Activated naive CD8-positive, alpha-beta T cell treated with anti-CD3 and anti-CD28 coated beads, Interleukin-2, amount 10 ng/mL, durations not matched to agents 7 days and 5 days (primary cell): ENCODE data around the gene VAMP8. TPM values are rescaled to one million over a fixed set of nuclear protein-coding genes. Genes with fewer than 3 reads are reported as not detected.
"Not testable (repeated sequence)": the region's sequence is repeated elsewhere in the genome, so short reads cannot be mapped to it uniquely, and the experiment has no call there.

ENCODE experiments used
- ATAC-seq: fragments of 150-1000 bp; cut with Tn5 transposase; one replicate; pipeline ENCODE4 v1.10.0; 2021; ENCODE audit warnings: low read depth, moderate library complexity
- POLR2A ChIA-PET: fragments of 350-600 bp; sonication (Branson Sonifier 250); formaldehyde crosslinking; loops from one replicate; lab custom pipeline; 2021; ENCODE audit warnings: antibody characterized with exemption; lab: Charles Lee
- DNase-seq: peaks from one replicate; pipeline ENCODE4 v3.0.0; 2021
- H3K27ac Mint-ChIP-seq: one replicate; pipeline ENCODE4 v1.8.0; 2022; ENCODE audit warnings: mild to moderate bottlenecking, mixed read lengths
- H3K27me3 Mint-ChIP-seq: one replicate; pipeline ENCODE4 v1.8.0; 2022; ENCODE audit warnings: mild to moderate bottlenecking, moderate library complexity, mixed read lengths
- H3K36me3 Mint-ChIP-seq: one replicate; pipeline ENCODE4 v1.8.0; 2021; ENCODE audit warnings: mild to moderate bottlenecking, mixed read lengths
- H3K4me1 Mint-ChIP-seq: one replicate; pipeline ENCODE4 v1.8.0; 2021; ENCODE audit warnings: mixed read lengths
- H3K4me3 Mint-ChIP-seq: one replicate; pipeline ENCODE4 v1.8.0; 2022; ENCODE audit warnings: mild to moderate bottlenecking, moderate library complexity, mixed read lengths
- H3K9me3 Mint-ChIP-seq: one replicate; pipeline ENCODE4 v1.8.0; 2021; ENCODE audit warnings: mixed read lengths
- total RNA-seq, 2 experiments: library from RNA; stranded (reverse); gene quantifications; one replicate each; pipeline ENCODE4 v1.2.3, GENCODE V29; 2021

Gene VAMP8
- total RNA-seq, 2 experiments from 2014 or later = 128 to 135 TPM

DNA sequence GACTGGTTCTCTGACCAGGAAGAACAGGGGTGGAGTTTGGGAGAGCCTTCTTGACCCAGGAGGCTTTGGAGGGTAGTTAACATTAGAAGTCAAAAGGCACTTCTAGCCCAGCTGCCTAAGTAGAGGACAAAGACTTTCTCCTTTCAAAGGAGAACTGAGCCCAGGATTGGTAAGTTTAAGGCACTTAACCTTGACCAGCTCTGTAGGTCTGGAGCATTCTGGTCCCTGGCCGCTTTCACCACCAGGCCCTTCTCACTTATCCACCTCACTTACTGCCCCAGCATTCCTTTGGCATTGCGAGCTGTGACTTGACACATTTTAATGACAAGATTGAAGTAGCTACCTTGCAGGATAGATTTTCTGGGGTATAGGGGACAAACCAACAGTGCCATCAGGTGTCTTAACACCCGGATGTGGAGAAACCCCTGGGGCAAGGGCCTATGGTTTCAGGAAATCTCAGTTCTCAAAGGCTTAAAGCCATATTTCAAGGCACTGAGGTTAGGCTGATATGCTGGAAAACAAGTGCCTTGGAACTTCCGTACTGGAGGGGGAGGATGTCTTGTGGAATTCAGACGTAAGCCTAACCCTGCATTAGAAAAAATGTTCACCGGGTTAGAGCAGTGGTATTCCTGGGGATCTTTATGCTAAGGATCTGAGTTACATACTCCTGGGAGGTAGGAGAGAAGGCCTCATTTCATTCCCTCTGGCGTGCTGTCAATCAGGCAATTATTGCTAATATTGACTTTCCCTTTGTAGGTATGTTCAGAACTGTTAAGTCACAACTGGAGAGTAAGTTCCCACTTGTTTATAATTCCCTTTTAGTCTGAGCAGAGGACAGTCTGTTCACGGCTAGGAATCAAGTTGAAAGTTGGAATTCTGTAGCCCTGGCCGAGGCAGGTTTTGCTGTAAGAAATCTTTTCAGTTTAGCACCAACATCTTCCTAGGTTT, 30.2 kb downstream of the VAMP8 start:
- ATAC-seq (no peak), DNase-seq (no peak)
- Mint-ChIP-seq H3K27ac (no peak overlapping the region), H3K36me3 (peaks cover 9% of the 10 kb centered on the region), H3K9me3 (no peaks in the 10 kb centered on the region), H3K4me1 (peaks cover 19% of the 10 kb centered on the region), H3K27me3 (no peaks in the 10 kb centered on the region), H3K4me3 (no peak overlapping the region)
- POLR2A ChIA-PET = interaction anchor here (0.5 to 0.6 kb wide), 2 partner anchors 74 to 1090 kb away, joined by 3 read pairs; no protein-coding TSS in a partner anchor

DNA sequence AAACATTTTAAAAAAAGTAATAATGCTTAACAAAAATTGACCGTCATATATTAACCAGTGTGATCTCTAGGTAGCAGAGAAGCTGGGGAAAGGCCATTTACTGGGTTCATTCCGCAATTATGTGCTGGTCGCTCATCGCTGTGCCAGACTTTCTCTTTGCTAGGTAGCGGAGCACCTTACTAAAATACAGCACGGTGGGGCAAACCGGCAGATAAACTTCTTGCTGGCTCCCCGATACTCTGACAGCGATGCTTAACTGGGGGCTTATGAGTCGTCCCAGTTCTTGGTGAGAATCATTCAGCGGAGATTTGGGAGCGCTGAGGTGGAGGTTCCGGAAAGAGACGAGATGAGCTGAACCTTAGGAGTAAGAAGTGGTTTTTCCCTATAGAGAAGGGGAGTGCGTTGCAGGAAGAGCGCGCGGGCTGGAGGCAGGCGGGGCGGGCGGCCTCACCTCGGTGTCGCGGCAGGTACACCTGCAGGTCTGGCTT, 33.9 kb downstream of the VAMP8 start:
- POLR2A ChIA-PET = interaction anchor here (0.5 to 4.1 kb wide), 14 partner anchors 8 to 72 kb away, joined by 3 to 37 read pairs (median 4); partner anchors contain the start of genes GGCX, MAT2A, RNF181 and TMEM150A
- H3K27ac Mint-ChIP-seq = peak overlapping the region; percentile 95

DNA sequence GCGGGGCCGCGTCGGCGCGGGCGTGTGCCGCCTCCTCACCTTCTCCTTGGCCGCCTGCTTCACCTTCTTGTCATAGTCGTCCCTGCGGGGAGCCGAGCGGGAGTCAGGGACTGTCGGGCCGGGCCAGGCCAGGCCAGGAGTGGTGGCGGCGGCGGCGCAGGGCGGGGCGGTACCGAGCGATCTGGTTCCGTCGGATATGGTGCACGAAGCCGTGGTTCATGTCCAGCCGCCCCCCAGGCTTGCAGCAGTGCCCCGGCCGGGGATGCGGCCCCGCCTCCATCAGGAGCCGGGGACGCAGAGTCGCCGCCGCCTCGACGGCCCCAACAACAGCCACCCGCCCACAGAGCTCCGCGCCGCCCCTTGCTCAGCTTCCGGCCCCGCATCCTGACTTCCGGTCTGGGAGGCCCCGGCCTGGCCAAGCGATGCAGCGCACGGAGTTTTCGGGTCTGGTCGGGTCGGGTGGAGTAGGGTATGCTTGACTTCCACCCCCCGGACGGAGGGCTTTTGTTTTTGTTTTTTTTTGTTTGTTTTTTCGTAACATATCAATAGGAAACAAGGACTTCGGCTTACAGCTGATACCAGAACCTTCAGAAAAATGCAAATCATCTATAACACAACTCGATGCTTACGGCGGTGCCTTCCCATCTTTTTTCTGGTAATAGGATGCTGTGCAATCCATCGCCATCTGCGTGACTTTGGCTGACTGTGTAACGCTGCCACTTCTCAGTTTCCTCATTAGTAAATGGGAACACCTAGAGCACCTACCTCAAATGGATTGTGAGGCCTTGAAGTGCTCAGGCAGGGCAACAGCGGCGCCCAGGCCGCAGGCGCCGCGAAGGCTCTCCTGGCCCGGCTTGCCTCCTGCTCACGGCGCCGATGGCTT, 34.6 kb downstream of the VAMP8 start, which contains the start of gene C2orf68:
Gene C2orf68 (minus strand): TSS at position 362 of the 883 bp plus-strand sequence. CDS start 82 bp downstream, at position 280.
- Mint-ChIP-seq H3K4me1 (peaks cover 10% of the 10 kb centered on the region), H3K9me3 (no peaks in the 10 kb centered on the region), H3K4me3 (peak within 1 kb of the TSS; percentile 100), H3K36me3 (peaks cover 8% of the 10 kb centered on the region), H3K27me3 (no peaks in the 10 kb centered on the region), H3K27ac (peak within 1 kb of the TSS; percentile 95)
- peak; percentile 69 for ATAC-seq
- peak; percentile 89 for DNase-seq
- POLR2A ChIA-PET = interaction anchor here (0.5 to 4.1 kb wide), 16 partner anchors 9 to 318 kb away, joined by 3 to 37 read pairs (median 4); partner anchors contain the start of genes GGCX, MAT2A, RNF181 and TMEM150A

More for the DNA sequence above, 33.9 kb downstream of the VAMP8 start:
- H3K27me3 Mint-ChIP-seq = no peaks in the 10 kb centered on the region
- H3K36me3 Mint-ChIP-seq = peaks cover 8% of the 10 kb centered on the region
- H3K4me1 Mint-ChIP-seq = peaks cover 10% of the 10 kb centered on the region
- ATAC-seq = peak; percentile 5
- no peak for DNase-seq
- H3K9me3 Mint-ChIP-seq = no peaks in the 10 kb centered on the region
- H3K4me3 Mint-ChIP-seq = peak overlapping the region; percentile 100

DNA sequence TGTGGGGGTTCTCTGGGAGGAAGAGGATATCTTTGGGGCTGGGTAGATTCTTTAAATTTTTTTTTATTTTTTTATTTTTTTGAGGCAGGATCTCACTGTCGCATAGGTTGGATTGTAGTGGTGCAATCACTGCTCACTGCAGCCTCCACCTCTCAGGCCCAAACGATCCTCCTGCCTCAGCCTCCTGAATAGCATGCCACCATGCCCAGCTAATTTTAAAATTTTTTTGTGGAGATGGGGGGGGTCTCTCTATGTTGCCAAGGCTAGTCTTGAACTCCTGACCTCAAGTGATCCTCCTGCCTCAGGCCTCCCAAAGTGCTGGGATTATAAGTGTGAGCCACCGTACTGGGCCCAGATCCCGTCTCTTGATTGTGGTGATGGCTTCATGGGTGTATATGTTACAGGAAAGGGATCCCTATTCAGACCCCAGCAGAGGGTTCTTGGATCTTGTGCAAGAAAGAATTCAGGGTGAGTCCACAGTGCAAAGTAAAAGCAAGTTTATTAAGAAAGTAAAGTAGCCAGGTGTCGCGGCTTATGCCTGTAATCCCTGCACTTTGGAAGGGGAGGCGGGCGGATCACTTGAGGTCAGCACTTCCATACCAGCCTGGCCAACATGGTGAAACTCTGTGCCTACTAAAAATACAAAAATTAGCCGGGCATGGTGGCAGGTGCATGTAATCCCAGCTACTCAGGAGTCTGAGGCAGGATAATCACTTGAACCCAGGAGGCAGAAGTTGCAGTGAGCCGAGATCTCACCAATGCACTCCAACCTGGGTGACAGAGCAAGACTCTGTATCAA, 36.5 kb downstream of the VAMP8 start:
- Mint-ChIP-seq H3K4me1 (peaks cover 22% of the 10 kb centered on the region), H3K4me3 (no peak overlapping the region), H3K27ac (no peak overlapping the region), H3K27me3 (no peaks in the 10 kb centered on the region), H3K36me3 (peaks cover 5% of the 10 kb centered on the region), H3K9me3 (no peaks in the 10 kb centered on the region)
- no peak for DNase-seq
- POLR2A ChIA-PET = no interaction called here
- no peak for ATAC-seq

DNA sequence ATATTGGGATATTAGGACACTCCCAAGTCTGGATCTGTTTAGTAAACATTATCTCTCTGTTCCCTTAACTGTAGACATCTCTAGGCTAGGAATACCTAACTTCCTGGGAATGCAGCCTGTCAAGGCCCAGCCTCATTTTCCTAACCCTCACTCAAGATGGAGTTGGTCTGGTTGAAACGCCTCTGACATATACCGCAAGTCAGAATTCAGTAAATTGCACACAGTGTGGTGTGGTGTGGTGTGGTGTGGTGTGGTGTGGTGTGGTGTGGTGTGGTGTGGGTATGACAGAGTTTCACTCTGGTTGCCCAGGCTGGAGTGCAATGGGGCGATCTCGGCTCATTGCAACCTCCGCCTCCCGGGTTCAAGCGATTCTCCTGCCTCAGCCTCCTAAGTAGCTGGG, 37.4 kb downstream of the VAMP8 start:
- H3K27me3 Mint-ChIP-seq, H3K36me3 Mint-ChIP-seq, H3K4me3 Mint-ChIP-seq, H3K27ac Mint-ChIP-seq, DNase-seq, ATAC-seq, H3K9me3 Mint-ChIP-seq: not testable (repeated sequence)
- POLR2A ChIA-PET = interaction anchor here (1.5 to 3.2 kb wide), 2 partner anchors 11 to 78 kb away, joined by 5 to 8 read pairs; no protein-coding TSS in a partner anchor
- H3K4me1 Mint-ChIP-seq = peaks cover 24% of the 10 kb centered on the region

DNA sequence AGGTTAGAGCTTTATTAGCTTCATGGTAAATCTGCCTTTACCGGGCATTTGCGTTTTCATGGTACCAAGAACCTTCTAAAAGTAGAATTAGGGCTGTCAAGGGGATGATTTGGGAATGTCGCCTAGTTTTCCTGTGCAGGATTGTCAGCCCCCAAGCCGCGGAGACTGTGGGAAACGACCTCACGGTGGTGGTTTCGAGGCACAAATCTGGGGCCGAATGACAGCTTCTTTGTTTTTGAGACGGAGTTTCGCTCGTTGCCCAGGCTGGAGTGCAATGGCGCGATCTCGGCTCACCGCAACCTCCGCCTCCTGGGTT, 38.0 kb downstream of the VAMP8 start:
- POLR2A ChIA-PET = interaction anchor here (0.6 to 3.2 kb wide), 6 partner anchors 12 to 90 kb away, joined by 3 to 17 read pairs (median 4); partner anchors contain the start of gene RNF181
- Mint-ChIP-seq H3K27ac (peak overlapping the region; percentile 97), H3K27me3 (no peaks in the 10 kb centered on the region), H3K4me1 (peaks cover 19% of the 10 kb centered on the region), H3K4me3 (peak overlapping the region; percentile 97), H3K9me3 (no peaks in the 10 kb centered on the region), H3K36me3 (peaks cover 2% of the 10 kb centered on the region)
- ATAC-seq = no peak
- no peak for DNase-seq

DNA sequence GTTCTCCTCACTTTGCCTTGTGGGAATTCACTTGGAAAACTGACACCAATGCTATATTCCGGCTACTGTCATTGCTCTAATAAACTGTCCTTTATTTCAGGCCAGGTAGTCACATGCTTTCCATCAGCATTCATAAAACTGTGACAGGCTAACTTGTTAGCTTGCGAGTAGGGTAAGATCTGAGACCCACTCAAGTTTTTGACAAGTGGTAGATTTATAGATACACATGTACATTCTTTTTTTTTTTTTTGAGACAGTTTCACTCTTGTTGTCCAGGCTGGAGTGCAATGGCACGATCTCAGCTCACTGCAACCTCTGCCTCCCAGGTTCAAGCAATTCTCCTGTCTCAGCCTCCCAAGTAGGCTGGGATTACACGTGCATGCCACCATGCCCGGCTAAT, 40.3 kb downstream of the VAMP8 start:
- Mint-ChIP-seq H3K4me1 (peaks cover 16% of the 10 kb centered on the region), H3K4me3 (peak overlapping the region; percentile 97), H3K27ac (peak overlapping the region; percentile 34)
- not testable (repeated sequence) for DNase-seq, H3K36me3 Mint-ChIP-seq, ATAC-seq, H3K27me3 Mint-ChIP-seq, H3K9me3 Mint-ChIP-seq
- POLR2A ChIA-PET = interaction anchor here (0.7 to 3.2 kb wide), 4 partner anchors 11 to 477 kb away, joined by 4 to 17 read pairs (median 7); partner anchors contain the start of gene RNF181

DNA sequence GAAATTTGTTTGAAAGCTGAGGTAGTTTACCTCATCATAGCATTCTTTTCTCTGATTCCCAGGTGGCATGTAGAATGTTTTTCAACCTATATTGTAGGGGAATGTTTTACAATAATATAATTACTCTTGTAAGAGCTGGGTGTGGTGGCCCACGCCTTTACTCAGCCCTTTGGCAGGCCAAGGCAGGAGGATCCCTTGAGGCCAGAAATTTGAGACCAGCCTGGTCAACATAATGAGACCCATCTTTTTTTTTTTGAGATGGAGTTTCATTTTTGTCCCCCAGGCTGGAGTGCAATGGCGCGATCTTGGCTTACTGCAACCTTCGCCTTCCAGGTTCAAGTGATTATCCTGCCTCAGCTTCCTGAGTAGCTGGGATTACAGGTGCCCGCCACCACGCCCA, 42.2 kb downstream of the VAMP8 start:
- ATAC-seq (no peak), DNase-seq (no peak)
- H3K27me3 Mint-ChIP-seq = no peaks in the 10 kb centered on the region
- no peak overlapping the region for H3K4me3 Mint-ChIP-seq
- POLR2A ChIA-PET = interaction anchor here (0.5 to 2.0 kb wide), 2 partner anchors 36 to 281 kb away, joined by 4 to 8 read pairs; partner anchors contain the start of gene VAMP5
- no peaks in the 10 kb centered on the region for H3K9me3 Mint-ChIP-seq
- H3K27ac Mint-ChIP-seq = no peak overlapping the region
- H3K36me3 Mint-ChIP-seq = peaks cover 15% of the 10 kb centered on the region
- peaks cover 20% of the 10 kb centered on the region for H3K4me1 Mint-ChIP-seq

DNA sequence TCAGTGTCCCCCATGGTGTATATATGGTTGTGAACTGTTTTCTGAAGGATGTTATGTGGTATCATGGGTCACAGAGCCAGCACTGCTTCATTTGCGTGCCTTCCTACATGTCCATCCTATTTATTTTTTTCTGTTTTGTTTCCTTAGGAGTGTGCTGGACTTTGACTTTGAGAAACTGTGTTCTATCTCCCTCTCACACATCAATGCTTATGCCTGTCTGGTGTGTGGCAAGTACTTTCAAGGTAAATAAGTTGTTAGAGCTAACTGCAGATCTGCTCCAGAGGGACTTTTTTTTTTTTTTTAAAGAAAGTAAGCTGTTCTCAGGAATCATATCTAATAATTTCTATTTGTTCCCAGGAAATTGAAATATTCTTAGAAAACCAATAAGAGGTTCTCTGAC, 44.0 kb downstream of the VAMP8 start:
- POLR2A ChIA-PET = interaction anchor here (1.2 to 2.0 kb wide), 3 partner anchors 10 to 37 kb away, joined by 3 to 8 read pairs (median 8); partner anchors contain the start of genes C2orf68 and VAMP5
- H3K4me1 Mint-ChIP-seq = peaks cover 20% of the 10 kb centered on the region
- H3K9me3 Mint-ChIP-seq = no peaks in the 10 kb centered on the region
- peaks cover 26% of the 10 kb centered on the region for H3K36me3 Mint-ChIP-seq
- no peak overlapping the region for H3K4me3 Mint-ChIP-seq
- ATAC-seq (no peak), DNase-seq (peak; percentile 5)
- H3K27me3 Mint-ChIP-seq = no peaks in the 10 kb centered on the region
- H3K27ac Mint-ChIP-seq = no peak overlapping the region

DNA sequence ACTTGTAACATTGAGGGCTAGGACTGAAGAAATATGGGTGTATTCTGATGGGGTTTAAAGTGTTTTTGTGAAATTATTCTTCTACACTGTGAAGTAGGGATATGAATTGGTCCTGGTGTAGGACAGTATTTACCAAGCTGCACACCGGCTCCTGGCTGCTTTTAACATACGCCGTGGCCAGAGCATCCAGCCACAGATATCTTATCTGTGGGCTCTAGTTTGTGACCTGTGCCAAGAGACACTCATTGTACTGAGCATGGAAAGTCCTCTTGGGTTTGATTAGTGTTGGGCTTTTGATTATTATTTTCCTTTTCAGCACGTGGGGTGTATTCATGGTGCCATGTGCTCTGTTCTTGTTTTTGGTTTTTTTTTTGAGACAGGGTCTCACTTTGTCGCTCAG, 46.6 kb downstream of the VAMP8 start:
- H3K27me3 Mint-ChIP-seq = no peaks in the 10 kb centered on the region
- peaks cover 35% of the 10 kb centered on the region for H3K36me3 Mint-ChIP-seq
- H3K9me3 Mint-ChIP-seq = no peaks in the 10 kb centered on the region
- H3K4me1 Mint-ChIP-seq = peaks cover 13% of the 10 kb centered on the region
- H3K4me3 Mint-ChIP-seq = no peak overlapping the region
- DNase-seq (no peak), ATAC-seq (no peak)
- POLR2A ChIA-PET = no interaction called here
- H3K27ac Mint-ChIP-seq = no peak overlapping the region

DNA sequence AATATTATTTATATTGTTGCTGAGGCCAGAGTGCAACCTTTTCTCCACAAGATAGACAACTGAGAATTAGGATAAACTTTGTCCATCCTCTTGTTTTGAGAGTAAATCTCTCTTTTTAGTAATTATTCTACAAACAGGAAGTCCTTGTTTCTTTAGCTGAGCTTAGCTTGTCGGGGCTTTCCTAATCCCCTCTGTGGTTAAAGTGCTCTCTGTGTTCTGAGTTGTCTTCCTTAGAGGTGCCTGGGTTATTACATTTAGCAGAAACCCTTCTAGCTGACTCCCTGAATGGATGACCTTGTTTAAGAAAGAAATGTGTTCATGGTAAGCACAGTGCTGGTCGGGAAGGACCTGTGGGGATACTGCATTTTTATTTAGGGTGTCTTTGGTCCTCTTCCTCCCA, 51.3 kb downstream of the VAMP8 start:
- Mint-ChIP-seq H3K27me3 (no peaks in the 10 kb centered on the region), H3K9me3 (no peaks in the 10 kb centered on the region), H3K4me1 (peaks cover 12% of the 10 kb centered on the region), H3K27ac (peak overlapping the region; percentile 68), H3K4me3 (no peak overlapping the region), H3K36me3 (peaks cover 42% of the 10 kb centered on the region)
- peak; percentile 88 for ATAC-seq
- DNase-seq = no peak
- POLR2A ChIA-PET = interaction anchor here (0.7 to 1.2 kb wide), 2 partner anchors 68 to 171 kb away, joined by 3 read pairs; partner anchors contain the start of gene GGCX

DNA sequence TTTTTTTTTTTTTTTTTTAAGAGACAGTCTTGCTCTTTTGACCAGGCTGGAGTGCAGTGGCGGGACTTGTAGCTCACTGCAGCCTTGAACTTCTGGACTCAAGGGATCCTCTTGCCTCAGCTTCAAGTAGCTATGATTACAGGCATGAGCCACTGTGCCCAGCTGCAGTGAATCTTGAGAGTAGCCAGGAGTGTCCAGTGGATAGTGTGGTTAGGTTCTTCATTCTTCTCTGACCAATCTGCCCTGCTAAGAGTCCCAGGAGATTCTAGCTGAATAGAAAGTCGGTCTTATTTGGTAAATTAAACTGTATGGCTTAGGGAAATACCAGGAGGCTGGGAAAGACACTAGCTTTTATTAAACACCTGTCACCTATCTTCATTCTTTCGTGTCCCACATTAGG, 53.9 kb downstream of the VAMP8 start:
- Mint-ChIP-seq H3K27ac (no peak overlapping the region), H3K4me3 (no peak overlapping the region), H3K4me1 (peaks cover 14% of the 10 kb centered on the region), H3K27me3 (no peaks in the 10 kb centered on the region), H3K9me3 (no peaks in the 10 kb centered on the region), H3K36me3 (peaks cover 35% of the 10 kb centered on the region)
- ATAC-seq (no peak), DNase-seq (no peak)
- POLR2A ChIA-PET = no interaction called here
